A204.1 (cell line): Measurements from ENCODE around the gene HOOK2.
"Not testable (repeated sequence)": the region's sequence is repeated elsewhere in the genome, so short reads cannot be mapped to it uniquely, and the experiment has no call there.

Source experiments
- FAIRE-seq: peaks from 2 replicates; lab custom pipeline; 2012; peaks lifted over from hg19 to GRCh38; lab: Jason Lieb, UNC

HOOK2 gene

DNA sequence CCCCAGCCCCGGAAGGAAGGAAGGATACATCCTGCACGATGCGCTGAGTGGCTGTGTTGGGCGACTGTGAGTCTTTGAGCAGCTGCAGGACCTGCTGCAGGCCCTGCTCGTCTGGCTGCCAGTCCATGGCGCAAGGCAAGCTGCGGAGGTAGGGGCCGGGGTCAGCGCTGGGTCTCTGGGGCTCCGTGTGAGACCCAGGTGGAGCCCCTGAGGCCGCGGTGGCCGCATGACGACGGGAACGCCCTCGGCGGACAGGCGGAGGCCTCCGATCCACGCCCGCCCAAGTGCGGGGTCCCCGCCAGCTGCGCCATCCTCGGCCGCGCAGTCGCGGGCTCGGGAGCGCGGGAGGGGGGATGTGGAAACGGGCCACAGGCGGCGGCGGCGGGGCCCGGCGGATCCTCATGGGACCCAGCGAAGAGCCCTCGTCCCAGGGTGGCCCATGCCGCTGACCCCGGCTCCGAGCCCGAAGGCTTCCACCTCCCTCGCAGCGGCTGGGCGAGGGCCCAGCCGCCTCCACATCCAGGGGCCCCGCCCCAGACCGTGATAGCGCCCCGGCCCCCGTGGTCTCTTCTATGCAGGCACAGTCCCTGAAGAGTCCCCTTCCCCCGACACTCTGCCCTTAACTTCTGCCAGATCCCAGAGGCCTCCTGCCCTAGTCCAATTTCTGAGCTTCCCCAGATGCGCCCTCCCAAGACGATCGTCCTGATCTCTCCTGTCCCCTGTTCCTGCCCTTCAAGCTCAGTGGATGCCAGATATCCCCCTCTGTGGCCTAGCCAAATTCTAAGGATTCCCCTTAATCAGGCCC is 54.3 kb downstream of the HOOK2 start:
- FAIRE-seq, result no peak

DNA sequence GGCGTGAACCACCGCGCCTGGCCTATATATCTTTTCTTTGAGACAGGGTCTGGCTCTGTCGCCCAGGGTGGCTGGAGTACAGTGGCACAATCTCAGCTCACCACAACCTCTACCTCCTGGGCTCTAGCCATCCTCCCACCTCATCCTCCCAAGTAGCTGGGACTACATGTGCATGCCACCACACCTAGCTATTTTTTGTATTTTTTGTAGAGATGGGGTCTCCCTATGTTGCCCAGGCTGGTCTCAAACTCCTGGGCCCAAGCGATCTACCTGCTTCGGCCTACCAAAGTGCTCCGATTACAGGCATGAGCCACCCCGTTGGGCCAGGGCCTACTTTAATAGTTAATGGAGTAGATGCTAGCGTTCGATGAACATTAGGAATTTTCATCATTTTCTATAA is 55.1 kb downstream of the HOOK2 start:
- no peak for FAIRE-seq

DNA sequence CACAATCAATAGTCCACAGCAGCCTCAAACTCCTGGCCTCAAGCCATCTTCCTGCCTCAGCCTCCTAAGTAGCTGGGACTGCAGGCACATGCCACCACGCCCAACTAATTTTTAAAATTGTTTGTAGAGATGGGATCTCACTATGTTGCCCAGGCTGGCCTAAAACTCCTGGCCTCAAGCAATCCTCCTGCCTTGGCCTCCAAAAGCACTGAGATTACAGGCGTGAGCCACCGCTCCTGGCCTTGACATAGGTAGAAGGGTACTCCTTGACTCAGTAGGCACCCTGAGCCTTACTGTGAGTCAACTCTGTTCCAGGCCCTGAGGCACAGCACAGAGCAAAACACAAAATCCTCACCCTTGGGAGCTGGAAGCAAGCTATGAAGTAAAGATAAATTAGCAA is 59.4 kb downstream of the HOOK2 start:
- FAIRE-seq, result no peak

DNA sequence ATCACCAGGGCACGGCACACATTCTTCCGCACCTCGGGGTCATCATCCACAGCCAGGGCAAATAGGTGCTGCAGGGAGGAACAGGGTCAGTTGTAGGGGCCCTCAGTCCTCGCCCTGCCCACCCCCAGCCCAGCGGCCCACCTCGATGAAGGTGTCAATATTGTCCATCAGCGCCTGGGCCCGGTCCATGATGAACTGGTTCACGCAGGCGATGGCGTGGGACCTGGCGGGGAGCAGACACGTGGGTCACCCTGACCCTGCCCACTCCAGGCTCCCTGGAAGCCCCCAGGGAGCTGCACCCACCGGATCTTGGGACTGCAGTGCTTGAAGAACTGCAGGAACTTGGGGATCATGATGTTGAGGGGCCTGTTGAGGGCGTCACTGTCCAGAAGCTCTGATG is 60.2 kb downstream of the HOOK2 start:
- no peak for FAIRE-seq

DNA sequence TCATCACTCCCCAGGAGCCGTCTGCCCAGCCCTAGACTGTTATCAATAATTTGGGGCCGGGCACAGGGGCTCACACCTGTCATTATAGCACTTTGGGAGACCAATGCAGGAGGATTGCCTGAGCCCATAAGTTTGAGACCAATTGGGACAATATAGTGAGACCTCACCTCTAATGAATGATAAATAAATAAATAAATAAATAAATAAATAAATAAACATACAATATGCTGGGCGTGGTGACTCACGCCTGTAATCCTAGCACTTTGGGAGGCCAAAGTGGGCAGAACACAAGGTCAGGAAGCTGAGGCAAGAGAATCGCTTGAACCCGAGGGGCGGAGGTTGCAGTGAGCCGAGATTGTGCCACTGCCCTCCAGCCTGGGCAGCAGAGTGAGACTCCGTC is 62.0 kb downstream of the HOOK2 start:
- FAIRE-seq, result not testable (repeated sequence)
